ENCODE measurements around the gene HLA-DPA1. TPM values are rescaled to one million over a fixed set of nuclear protein-coding genes. Genes with fewer than 3 reads are reported as not detected.

The HLA-DPA1 gene
- total and polyA plus RNA-seq, 10 of the 15 experiments (the other 5 are each of a cell fraction or from before 2014, with no cell fraction given) = 508 to 1,640 (median 829) TPM

DNA sequence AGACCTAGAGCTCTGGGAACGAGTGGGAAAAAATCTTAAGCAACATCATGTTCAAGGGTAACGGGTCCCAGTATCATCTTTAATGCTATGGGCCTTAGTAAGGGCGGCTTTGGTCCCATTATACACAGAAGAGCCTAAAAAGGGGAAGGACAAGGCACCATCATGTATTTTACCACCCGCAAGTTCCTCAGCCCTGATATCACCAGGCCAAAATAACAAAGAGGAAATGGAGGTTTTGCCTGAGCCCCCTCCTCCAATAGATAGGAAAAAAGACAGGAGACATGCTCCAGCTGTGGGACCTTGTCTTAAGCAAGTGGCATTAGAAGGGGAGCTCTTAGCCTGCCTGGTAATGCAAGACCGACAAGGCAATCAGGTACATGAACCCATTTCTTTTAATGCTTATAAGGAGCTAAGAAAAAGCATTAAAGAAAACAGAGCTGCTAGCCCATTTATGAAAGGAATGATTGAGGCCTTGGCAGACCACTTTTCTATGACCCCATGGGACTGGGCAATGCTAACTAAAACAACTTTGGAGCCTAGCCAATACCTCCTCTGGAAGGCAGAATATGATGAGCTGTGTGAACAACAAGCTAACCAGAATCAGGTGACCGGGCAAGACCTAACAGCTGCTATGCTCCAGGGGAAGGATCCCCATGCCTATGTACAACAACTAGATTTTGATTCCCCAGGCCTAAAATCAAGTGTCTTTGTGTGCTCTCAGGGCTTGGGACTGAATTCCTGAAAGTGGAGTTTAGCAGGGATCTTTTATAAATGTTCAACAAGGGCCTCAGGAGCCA lies 23.2 kb downstream of the HLA-DPA1 start:
- ATAC-seq = no peak
- no peaks in the 10 kb centered on the region for H3K9me3 ChIP-seq (replicated peaks; ENCODE audit: control insufficient read depth, insufficient read depth, low read length)
- H3K27me3 ChIP-seq (replicated peaks in 1 of 2; ENCODE audit: control insufficient read depth in 2 of 2, insufficient read depth in 2 of 2, low read length in 1 of 2) = no peaks in the 10 kb centered on the region
- no peaks in the 10 kb centered on the region for H3K4me1 ChIP-seq (ENCODE audit: control insufficient read depth, insufficient read depth, low read length)
- H3K27ac ChIP-seq (ENCODE audit: control insufficient read depth, insufficient read depth) = no peak overlapping the region
- no peak for FAIRE-seq
- no peak overlapping the region for H3K4me3 ChIP-seq
- ChIA-PET POLR2A (interaction anchor here (1.1 to 4.8 kb wide), 6 partner anchors 9 to 34 kb away, joined by 3 to 31 read pairs (median 12); partner anchors contain the start of gene HLA-DPA1), SMC1A (ENCODE audit: uncharacterized antibody, unreplicated experiment) (interaction anchor here (0.9 to 5.5 kb wide), 14 partner anchors 7 to 147 kb away, joined by 3 to 44 read pairs (median 6); partner anchors contain the start of gene HLA-DPA1), CTCF (interaction anchor here (0.8 to 6.1 kb wide), 18 partner anchors 7 to 100 kb away, joined by 3 to 73 read pairs (median 11); partner anchors contain the start of genes HLA-DPA1 and HLA-DPB1), RAD21 (ENCODE audit: unreplicated experiment) (interaction anchor here (0.5 to 3.4 kb wide), 12 partner anchors 12 to 1226 kb away, joined by 3 to 14 read pairs (median 5); partner anchors contain the start of genes HLA-DPB1 and TAP2)
- no peak overlapping the region for H2AFZ ChIP-seq (ENCODE audit: control insufficient read depth, low read depth, low read length)
- H3K4me2 ChIP-seq (ENCODE audit: control insufficient read depth, insufficient read depth) = no peak overlapping the region
- in situ Hi-C loops (cut with MboI) = loop anchor here (25.0 kb wide), 1 partner anchor 1612 kb away; no protein-coding TSS in a partner anchor
- intact Hi-C loops (cut with micrococcal nuclease; ENCODE audit: unreplicated experiment) = no loop called here
- BruUV-seq (replicated peaks) = no TSS peak
- H4K20me1 ChIP-seq (ENCODE audit: control insufficient read depth, insufficient read depth) = no peaks in the 10 kb centered on the region
- 64% methylated on average over 5 of the region's 6 CpGs for WGBS (ENCODE audit: insufficient coverage, insufficient replicate concordance, low lambda C conversion rate, missing lambda C conversion rate)
- H3K79me2 ChIP-seq (ENCODE audit: control insufficient read depth, insufficient read depth, low read length) = no peaks in the 10 kb centered on the region
- no peak for DNase-seq (ENCODE audit: low read depth, low spot score)
- no peaks in the 10 kb centered on the region for H3K36me3 ChIP-seq (ENCODE audit: control insufficient read depth in 2 of 2, insufficient read depth in 2 of 2, low read length in 1 of 2)
- no peak overlapping the region for H3K9ac ChIP-seq (ENCODE audit: control insufficient read depth, insufficient read depth, low read length)
- TF ChIP-seq TCF12 (IDR thresholded peaks at IDR 0.05; ENCODE audit: low read depth, low read length) = no peak
- TF ChIP-seq, protein P1, sequence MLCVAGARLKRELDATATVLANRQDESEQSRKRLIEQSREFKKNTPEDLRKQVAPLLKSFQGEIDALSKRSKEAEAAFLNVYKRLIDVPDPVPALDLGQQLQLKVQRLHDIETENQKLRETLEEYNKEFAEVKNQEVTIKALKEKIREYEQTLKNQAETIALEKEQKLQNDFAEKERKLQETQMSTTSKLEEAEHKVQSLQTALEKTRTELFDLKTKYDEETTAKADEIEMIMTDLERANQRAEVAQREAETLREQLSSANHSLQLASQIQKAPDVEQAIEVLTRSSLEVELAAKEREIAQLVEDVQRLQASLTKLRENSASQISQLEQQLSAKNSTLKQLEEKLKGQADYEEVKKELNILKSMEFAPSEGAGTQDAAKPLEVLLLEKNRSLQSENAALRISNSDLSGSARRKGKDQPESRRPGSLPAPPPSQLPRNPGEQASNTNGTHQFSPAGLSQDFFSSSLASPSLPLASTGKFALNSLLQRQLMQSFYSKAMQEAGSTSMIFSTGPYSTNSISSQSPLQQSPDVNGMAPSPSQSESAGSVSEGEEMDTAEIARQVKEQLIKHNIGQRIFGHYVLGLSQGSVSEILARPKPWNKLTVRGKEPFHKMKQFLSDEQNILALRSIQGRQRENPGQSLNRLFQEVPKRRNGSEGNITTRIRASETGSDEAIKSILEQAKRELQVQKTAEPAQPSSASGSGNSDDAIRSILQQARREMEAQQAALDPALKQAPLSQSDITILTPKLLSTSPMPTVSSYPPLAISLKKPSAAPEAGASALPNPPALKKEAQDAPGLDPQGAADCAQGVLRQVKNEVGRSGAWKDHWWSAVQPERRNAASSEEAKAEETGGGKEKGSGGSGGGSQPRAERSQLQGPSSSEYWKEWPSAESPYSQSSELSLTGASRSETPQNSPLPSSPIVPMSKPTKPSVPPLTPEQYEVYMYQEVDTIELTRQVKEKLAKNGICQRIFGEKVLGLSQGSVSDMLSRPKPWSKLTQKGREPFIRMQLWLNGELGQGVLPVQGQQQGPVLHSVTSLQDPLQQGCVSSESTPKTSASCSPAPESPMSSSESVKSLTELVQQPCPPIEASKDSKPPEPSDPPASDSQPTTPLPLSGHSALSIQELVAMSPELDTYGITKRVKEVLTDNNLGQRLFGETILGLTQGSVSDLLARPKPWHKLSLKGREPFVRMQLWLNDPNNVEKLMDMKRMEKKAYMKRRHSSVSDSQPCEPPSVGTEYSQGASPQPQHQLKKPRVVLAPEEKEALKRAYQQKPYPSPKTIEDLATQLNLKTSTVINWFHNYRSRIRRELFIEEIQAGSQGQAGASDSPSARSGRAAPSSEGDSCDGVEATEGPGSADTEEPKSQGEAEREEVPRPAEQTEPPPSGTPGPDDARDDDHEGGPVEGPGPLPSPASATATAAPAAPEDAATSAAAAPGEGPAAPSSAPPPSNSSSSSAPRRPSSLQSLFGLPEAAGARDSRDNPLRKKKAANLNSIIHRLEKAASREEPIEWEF (IDR thresholded peaks at IDR 0.05; ENCODE audit: insufficient replicate concordance, low read depth, low read length) = no peak
- TF ChIP-seq, protein P2, sequence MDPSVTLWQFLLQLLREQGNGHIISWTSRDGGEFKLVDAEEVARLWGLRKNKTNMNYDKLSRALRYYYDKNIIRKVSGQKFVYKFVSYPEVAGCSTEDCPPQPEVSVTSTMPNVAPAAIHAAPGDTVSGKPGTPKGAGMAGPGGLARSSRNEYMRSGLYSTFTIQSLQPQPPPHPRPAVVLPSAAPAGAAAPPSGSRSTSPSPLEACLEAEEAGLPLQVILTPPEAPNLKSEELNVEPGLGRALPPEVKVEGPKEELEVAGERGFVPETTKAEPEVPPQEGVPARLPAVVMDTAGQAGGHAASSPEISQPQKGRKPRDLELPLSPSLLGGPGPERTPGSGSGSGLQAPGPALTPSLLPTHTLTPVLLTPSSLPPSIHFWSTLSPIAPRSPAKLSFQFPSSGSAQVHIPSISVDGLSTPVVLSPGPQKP (IDR thresholded peaks at IDR 0.05; ENCODE audit: low read depth, low read length) = no peak
- no peak for TF ChIP-seq CHD4 (IDR thresholded peaks at IDR 0.05)
- TF ChIP-seq YY1 (IDR thresholded peaks at IDR 0.05; ENCODE audit: low read depth, low read length) = no peak
- TF ChIP-seq, protein P3, sequence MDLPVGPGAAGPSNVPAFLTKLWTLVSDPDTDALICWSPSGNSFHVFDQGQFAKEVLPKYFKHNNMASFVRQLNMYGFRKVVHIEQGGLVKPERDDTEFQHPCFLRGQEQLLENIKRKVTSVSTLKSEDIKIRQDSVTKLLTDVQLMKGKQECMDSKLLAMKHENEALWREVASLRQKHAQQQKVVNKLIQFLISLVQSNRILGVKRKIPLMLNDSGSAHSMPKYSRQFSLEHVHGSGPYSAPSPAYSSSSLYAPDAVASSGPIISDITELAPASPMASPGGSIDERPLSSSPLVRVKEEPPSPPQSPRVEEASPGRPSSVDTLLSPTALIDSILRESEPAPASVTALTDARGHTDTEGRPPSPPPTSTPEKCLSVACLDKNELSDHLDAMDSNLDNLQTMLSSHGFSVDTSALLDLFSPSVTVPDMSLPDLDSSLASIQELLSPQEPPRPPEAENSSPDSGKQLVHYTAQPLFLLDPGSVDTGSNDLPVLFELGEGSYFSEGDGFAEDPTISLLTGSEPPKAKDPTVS (IDR thresholded peaks at IDR 0.05; ENCODE audit: low read depth, low read length) = no peak
- no peak for TF ChIP-seq MEF2B (IDR thresholded peaks at IDR 0.05; ENCODE audit: partially characterized antibody, poor library complexity, severe bottlenecking)
- TF ChIP-seq ASH2L (IDR thresholded peaks at IDR 0.05; ENCODE audit: borderline replicate concordance, low read depth) = no peak
- no peak for TF ChIP-seq RFX5 (IDR thresholded peaks at IDR 0.05; ENCODE audit: low read depth, low read length)
- TF ChIP-seq MEF2A (IDR thresholded peaks at IDR 0.05; ENCODE audit: insufficient read depth, low read depth, low read length) = no peak
- TF ChIP-seq, protein P4, sequence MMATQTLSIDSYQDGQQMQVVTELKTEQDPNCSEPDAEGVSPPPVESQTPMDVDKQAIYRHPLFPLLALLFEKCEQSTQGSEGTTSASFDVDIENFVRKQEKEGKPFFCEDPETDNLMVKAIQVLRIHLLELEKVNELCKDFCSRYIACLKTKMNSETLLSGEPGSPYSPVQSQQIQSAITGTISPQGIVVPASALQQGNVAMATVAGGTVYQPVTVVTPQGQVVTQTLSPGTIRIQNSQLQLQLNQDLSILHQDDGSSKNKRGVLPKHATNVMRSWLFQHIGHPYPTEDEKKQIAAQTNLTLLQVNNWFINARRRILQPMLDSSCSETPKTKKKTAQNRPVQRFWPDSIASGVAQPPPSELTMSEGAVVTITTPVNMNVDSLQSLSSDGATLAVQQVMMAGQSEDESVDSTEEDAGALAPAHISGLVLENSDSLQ (IDR thresholded peaks at IDR 0.05) = no peak
- no peak for TF ChIP-seq POLR2AphosphoS5 (IDR thresholded peaks at IDR 0.05; ENCODE audit: low read length)
- no peak for TF ChIP-seq YBX1 (IDR thresholded peaks at IDR 0.05)
- no peak for TF ChIP-seq ZBED1 (IDR thresholded peaks at IDR 0.05; ENCODE audit: borderline replicate concordance)

All from GM12878 (cell line).